ENCODE results near the gene CCSER1. TPM values are rescaled to one million over a fixed set of nuclear protein-coding genes. Genes with fewer than 3 reads are reported as not detected.

The CCSER1 gene
- polyA plus RNA-seq, 3 donors from 2014 or later: 0.13 to 0.99 (median 0.90) TPM

DNA sequence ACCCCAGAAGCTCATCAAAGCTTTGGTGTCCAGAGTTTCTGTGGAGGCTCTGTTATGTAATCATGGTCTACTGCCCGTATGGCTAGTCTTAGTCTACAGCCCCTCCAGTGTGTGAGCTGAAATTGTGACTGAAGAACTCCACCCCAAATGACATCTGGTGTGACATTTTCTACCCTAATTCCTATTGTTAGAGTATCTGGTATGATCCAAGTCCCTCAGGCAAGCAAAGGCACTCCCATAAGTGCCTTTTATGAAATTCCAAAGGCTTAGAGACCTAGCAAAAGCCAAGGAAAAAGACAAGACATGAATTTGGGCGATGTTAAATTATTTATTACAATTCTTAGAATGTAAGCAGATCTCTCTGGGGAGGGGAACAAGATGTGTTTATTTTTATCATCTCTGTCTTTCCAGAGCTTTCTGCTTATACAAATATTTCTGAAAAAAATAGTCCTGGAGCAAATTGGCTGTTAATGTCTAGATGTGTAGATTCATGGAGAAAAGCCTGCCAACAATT, 417.4 kb downstream of the CCSER1 start:
- Mint-ChIP-seq H3K27me3 (ENCODE audit: low read depth in 3 of 3) (peaks cover 0 to 3% (median 0%) of the 10 kb centered on the region in 3 donors), H3K36me3 (no peaks in the 10 kb centered on the region), H3K4me3 (no peak overlapping the region)

DNA sequence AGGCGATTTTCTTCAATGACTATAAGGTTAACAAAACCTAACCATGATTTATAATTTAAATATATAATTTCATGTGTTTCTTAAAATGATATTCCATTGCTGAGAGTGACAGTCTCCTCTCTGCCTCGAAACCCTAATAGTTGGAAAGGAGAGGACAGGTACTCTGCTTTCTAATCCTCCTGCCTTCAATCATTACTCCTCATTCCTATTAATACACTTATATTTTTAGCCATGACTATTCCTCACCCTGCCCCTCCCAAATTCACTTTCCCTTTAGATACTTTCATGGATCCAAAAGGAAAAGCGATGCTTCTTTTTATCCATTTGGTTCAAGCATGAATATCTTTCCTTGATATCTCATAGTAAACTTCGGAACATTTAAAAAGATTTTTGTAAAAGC, 418.2 kb downstream of the CCSER1 start:
- Mint-ChIP-seq H3K27me3 (ENCODE audit: low read depth in 3 of 3) (peaks cover 0 to 3% (median 0%) of the 10 kb centered on the region in 3 donors), H3K4me3 (no peak overlapping the region), H3K4me1 (peaks cover 2 to 13% of the 10 kb centered on the region in 2 donors), H3K27ac (no peak overlapping the region), H3K9me3 (peaks cover 0 to 13% (median 3%) of the 10 kb centered on the region in 6 donors), H3K36me3 (no peaks in the 10 kb centered on the region)
- DNase-seq: no peak

More for the DNA sequence above, 417.4 kb downstream of the CCSER1 start:
- H3K4me1 Mint-ChIP-seq: peaks cover 2 to 13% of the 10 kb centered on the region in 2 donors
- H3K9me3 Mint-ChIP-seq: peaks cover 3 to 16% (median 4%) of the 10 kb centered on the region in 6 donors
- no peak for DNase-seq
- no peak overlapping the region for H3K27ac Mint-ChIP-seq

DNA sequence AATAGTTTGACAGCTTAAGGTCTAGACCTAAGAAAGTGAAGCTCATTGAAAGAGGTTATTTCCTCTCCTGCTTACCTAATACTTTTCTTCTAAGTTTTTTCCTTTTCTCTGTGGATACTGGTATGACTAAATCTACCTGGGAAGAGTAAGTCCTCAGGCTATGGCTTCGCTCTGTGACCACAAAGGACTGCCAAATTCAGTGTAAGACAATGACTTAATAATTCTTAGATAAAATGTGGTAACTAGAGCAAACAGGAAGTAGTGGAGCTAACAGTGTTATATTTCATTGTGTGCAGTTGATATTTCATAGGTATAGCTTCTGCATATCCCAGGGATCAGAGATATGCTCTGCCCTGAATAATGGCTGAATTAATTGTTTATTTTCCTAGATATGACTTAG, 418.9 kb downstream of the CCSER1 start:
- peak overlapping the region in 1 of 6 donors; percentile 57 for H3K27ac Mint-ChIP-seq
- peaks cover 0 to 13% (median 3%) of the 10 kb centered on the region in 6 donors for H3K9me3 Mint-ChIP-seq

GRCh38 chr4:90570615-90571014, 443.4 kb downstream of the CCSER1 start:
- DNase-seq: no peak
- Mint-ChIP-seq H3K27me3 (ENCODE audit: low read depth in 3 of 3) (peaks cover 0 to 5% (median 1%) of the 10 kb centered on the region in 3 donors), H3K9me3 (peaks cover 4 to 30% (median 22%) of the 10 kb centered on the region in 6 donors), H3K27ac (no peak overlapping the region), H3K36me3 (no peaks in the 10 kb centered on the region), H3K4me3 (no peak overlapping the region), H3K4me1 (no peaks in the 10 kb centered on the region)

More for the DNA sequence above, 418.9 kb downstream of the CCSER1 start:
- Mint-ChIP-seq H3K4me3 (peak overlapping the region in 1 of 5 donors; percentile 15), H3K27me3 (ENCODE audit: low read depth in 3 of 3) (peaks cover 0 to 3% (median 0%) of the 10 kb centered on the region in 3 donors), H3K4me1 (peaks cover 2 to 13% of the 10 kb centered on the region in 2 donors), H3K36me3 (no peaks in the 10 kb centered on the region)
- no peak for DNase-seq

DNA sequence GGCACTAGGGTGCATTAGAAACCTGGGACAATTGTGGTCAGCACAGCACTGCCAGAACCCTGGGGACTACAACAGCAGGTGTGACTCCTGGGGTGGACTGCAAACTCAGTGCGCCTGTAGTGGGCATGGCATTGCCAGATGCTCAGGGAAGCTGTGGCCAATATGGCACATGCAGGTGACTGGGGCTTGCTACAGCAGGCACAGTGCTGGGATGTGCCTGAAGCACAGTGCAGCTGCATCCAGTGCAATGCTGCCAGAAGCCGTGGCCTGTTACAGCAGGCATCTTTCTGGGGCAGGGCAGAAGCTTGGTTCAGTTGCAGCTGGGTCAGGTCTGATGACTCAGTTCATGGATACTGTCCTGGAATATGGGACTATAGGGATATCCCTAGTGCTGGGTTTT, 445.8 kb downstream of the CCSER1 start:
- Mint-ChIP-seq H3K27me3 (ENCODE audit: low read depth in 3 of 3) (peaks cover 0 to 2% (median 1%) of the 10 kb centered on the region in 3 donors), H3K4me3 (no peak overlapping the region), H3K9me3 (peaks cover 2 to 35% (median 24%) of the 10 kb centered on the region in 6 donors), H3K36me3 (no peaks in the 10 kb centered on the region), H3K4me1 (no peaks in the 10 kb centered on the region), H3K27ac (no peak overlapping the region)
- no peak for DNase-seq

GRCh38 chr4:90575371-90575770, 448.2 kb downstream of the CCSER1 start:
- H3K36me3 Mint-ChIP-seq: no peaks in the 10 kb centered on the region
- H3K4me1 Mint-ChIP-seq: no peaks in the 10 kb centered on the region
- DNase-seq: no peak
- H3K27ac Mint-ChIP-seq: no peak overlapping the region
- no peak overlapping the region for H3K4me3 Mint-ChIP-seq
- H3K27me3 Mint-ChIP-seq (ENCODE audit: low read depth in 3 of 3): peaks cover 0 to 1% (median 0%) of the 10 kb centered on the region in 3 donors
- H3K9me3 Mint-ChIP-seq: peaks cover 0 to 34% (median 16%) of the 10 kb centered on the region in 6 donors

DNA sequence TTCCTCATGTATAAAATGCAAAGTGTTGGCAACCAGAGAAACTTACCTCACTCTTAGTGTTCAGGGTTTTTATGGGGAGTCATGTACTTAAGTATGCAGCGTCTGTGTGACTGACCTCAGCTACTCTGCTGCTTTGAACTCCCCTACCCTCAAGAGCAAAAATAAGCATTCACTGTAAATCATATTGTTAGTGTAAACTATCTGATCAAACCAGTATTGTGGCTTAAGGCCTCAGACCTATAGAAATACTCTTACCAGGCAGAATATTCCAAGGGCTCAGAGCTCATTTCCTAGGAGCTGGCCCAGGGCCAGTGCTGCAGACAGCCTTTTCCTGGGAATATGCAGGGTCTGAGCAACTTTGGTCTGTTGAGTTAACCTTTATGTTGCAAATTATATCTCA, 453.1 kb downstream of the CCSER1 start:
- Mint-ChIP-seq H3K27me3 (ENCODE audit: low read depth in 3 of 3) (peaks cover 0 to 3% (median 0%) of the 10 kb centered on the region in 3 donors), H3K27ac (no peak overlapping the region), H3K9me3 (peaks cover 0 to 36% (median 15%) of the 10 kb centered on the region in 6 donors), H3K4me3 (no peak overlapping the region), H3K4me1 (no peaks in the 10 kb centered on the region), H3K36me3 (no peaks in the 10 kb centered on the region)
- no peak for DNase-seq

GRCh38 chr4:90582087-90582486, 454.9 kb downstream of the CCSER1 start:
- no peaks in the 10 kb centered on the region for H3K4me1 Mint-ChIP-seq
- H3K27me3 Mint-ChIP-seq (ENCODE audit: low read depth in 3 of 3): peaks cover 0 to 3% (median 0%) of the 10 kb centered on the region in 3 donors
- H3K4me3 Mint-ChIP-seq: no peak overlapping the region
- no peak for DNase-seq
- no peak overlapping the region for H3K27ac Mint-ChIP-seq
- peaks cover 1 to 22% (median 3%) of the 10 kb centered on the region in 6 donors for H3K9me3 Mint-ChIP-seq
- no peaks in the 10 kb centered on the region for H3K36me3 Mint-ChIP-seq

GRCh38 chr4:90584051-90584450, 456.9 kb downstream of the CCSER1 start:
- Mint-ChIP-seq H3K27me3 (ENCODE audit: low read depth in 3 of 3) (peaks cover 0 to 3% (median 0%) of the 10 kb centered on the region in 3 donors), H3K27ac (no peak overlapping the region)

GRCh38 chr4:90585961-90586360, 458.8 kb downstream of the CCSER1 start:
- Mint-ChIP-seq H3K9me3 (peaks cover 5 to 30% (median 13%) of the 10 kb centered on the region in 6 donors), H3K36me3 (no peaks in the 10 kb centered on the region), H3K27me3 (ENCODE audit: low read depth in 3 of 3) (peaks cover 0 to 3% (median 0%) of the 10 kb centered on the region in 3 donors), H3K27ac (no peak overlapping the region), H3K4me1 (no peaks in the 10 kb centered on the region), H3K4me3 (no peak overlapping the region)
- no peak for DNase-seq

More at GRCh38 chr4:90584051-90584450, 456.9 kb downstream of the CCSER1 start:
- Mint-ChIP-seq H3K36me3 (no peaks in the 10 kb centered on the region), H3K9me3 (peaks cover 2 to 28% (median 8%) of the 10 kb centered on the region in 6 donors), H3K4me3 (no peak overlapping the region), H3K4me1 (no peaks in the 10 kb centered on the region)
- no peak for DNase-seq

- DNase-seq: no peak
- Mint-ChIP-seq H3K36me3 (no peaks in the 10 kb centered on the region), H3K4me1 (no peaks in the 10 kb centered on the region), H3K4me3 (no peak overlapping the region), H3K9me3 (peaks cover 5 to 32% (median 14%) of the 10 kb centered on the region in 6 donors), H3K27ac (no peak overlapping the region), H3K27me3 (ENCODE audit: low read depth in 3 of 3) (no peaks in the 10 kb centered on the region)
Observed at GRCh38 chr4:90586799-90587198, 459.6 kb downstream of the CCSER1 start.

DNA sequence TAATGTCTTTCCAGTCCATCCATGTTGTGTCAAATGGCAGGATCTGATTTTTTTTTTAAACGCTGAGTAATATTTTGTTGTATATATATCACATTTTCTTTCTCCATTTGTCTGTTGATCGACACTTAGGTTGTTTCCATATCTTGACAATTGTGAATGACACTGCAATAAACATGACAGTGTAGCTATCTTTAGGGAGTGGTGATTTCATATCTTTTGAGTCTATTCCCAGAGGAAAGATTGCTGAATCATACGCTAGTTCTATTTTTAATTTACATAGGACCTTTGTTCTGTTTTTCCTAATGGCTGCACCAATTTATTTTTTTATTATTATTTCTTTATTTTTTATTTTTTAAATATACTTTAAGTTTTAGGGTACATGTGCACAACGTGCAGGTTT, 470.7 kb downstream of the CCSER1 start:
- H3K9me3 Mint-ChIP-seq: peaks cover 4 to 18% (median 6%) of the 10 kb centered on the region in 6 donors

GRCh38 chr4:90598741-90599140, 471.5 kb downstream of the CCSER1 start:
- Mint-ChIP-seq H3K9me3 (peaks cover 0 to 23% (median 10%) of the 10 kb centered on the region in 6 donors), H3K36me3 (peaks cover 0 to 3% (median 0%) of the 10 kb centered on the region in 3 donors), H3K27ac (no peak overlapping the region), H3K27me3 (ENCODE audit: low read depth in 3 of 3) (peaks cover 0 to 2% (median 2%) of the 10 kb centered on the region in 3 donors), H3K4me3 (no peak overlapping the region), H3K4me1 (no peaks in the 10 kb centered on the region)
- DNase-seq: no peak

More for the DNA sequence above, 470.7 kb downstream of the CCSER1 start:
- no peak for DNase-seq
- Mint-ChIP-seq H3K36me3 (peaks cover 0 to 3% (median 0%) of the 10 kb centered on the region in 3 donors), H3K27ac (no peak overlapping the region), H3K4me3 (no peak overlapping the region), H3K27me3 (ENCODE audit: low read depth in 3 of 3) (peaks cover 0 to 4% (median 2%) of the 10 kb centered on the region in 3 donors), H3K4me1 (no peaks in the 10 kb centered on the region)

- Mint-ChIP-seq H3K4me1 (no peaks in the 10 kb centered on the region), H3K36me3 (peaks cover 0 to 3% (median 0%) of the 10 kb centered on the region in 3 donors), H3K9me3 (peaks cover 0 to 34% (median 11%) of the 10 kb centered on the region in 6 donors), H3K27ac (no peak overlapping the region), H3K27me3 (ENCODE audit: low read depth in 3 of 3) (peaks cover 0 to 2% (median 0%) of the 10 kb centered on the region in 3 donors), H3K4me3 (no peak overlapping the region)
- no peak for DNase-seq
Observed at GRCh38 chr4:90602726-90603125, 475.5 kb downstream of the CCSER1 start.

All from immature natural killer cell (primary cell).